GM12878 (cell line): ENCODE results near the gene ATG9A. TPM values are rescaled to one million over a fixed set of nuclear protein-coding genes. Genes with fewer than 3 reads are reported as not detected.
A peak's percentile ranks its signal among the peaks of the same experiment; 100 is the strongest.

Experiments used
- CREB1 ChIP-seq: IDR thresholded peaks from 2 replicates; pipeline ENCODE4 v1.6.1; 2012; ENCODE audit warnings: low read depth, mild to moderate bottlenecking, inconsistent platforms
- E2F8 ChIP-seq: fragments of 450-650 bp; IDR thresholded peaks from 2 replicates; pipeline ENCODE4 v1.6.1; 2018; ENCODE audit warnings: mild to moderate bottlenecking, low read depth, moderate library complexity; ENCODE audit not compliant: partially characterized antibody
- KDM1A ChIP-seq: fragments of 200-600 bp; sonication (generic); IDR thresholded peaks from 2 replicates; pipeline ENCODE4 v1.6.1; 2016; ENCODE audit warnings: borderline replicate concordance
- MEF2A ChIP-seq: IDR thresholded peaks from 2 replicates; pipeline ENCODE4 v1.6.1; 2011; ENCODE audit warnings: low read depth, mild to moderate bottlenecking, low read length, moderate library complexity; ENCODE audit not compliant: insufficient read depth
- POU2F2 ChIP-seq: IDR thresholded peaks from 3 replicates; pipeline ENCODE4 v1.6.1; 2011; ENCODE audit warnings: low read depth, mild to moderate bottlenecking, low read length, borderline replicate concordance
- RAD51 ChIP-seq: fragments of 450-650 bp; IDR thresholded peaks from 2 replicates; pipeline ENCODE4 v1.6.1; 2016; ENCODE audit warnings: moderate library complexity, mild to moderate bottlenecking, inconsistent platforms
- SIN3A ChIP-seq: IDR thresholded peaks from 2 replicates; pipeline ENCODE4 v1.6.1; 2012; ENCODE audit warnings: low read depth, low read length, improper control_type of control experiment
- SMARCA5 ChIP-seq: fragments of 450-650 bp; IDR thresholded peaks from 2 replicates; pipeline ENCODE4 v1.6.1; 2017; ENCODE audit warnings: mild to moderate bottlenecking
- polyA plus RNA-seq, 11 experiments: library from polyadenylated mRNA; depleted of rRNA in 4 of 11; unstranded in 6 of 11; stranded (reverse) in 5 of 11; fragments of >200 nt; fragmentation: Nextera tagmentation in 4 of 11; fragmentation: Illumina TruSeq in 1 of 11; extraction: Ambion mirVana in 4 of 11; extraction: Trizol in 1 of 11; gene quantifications; 1 replicate in 1 of 11; 2 replicates in 10 of 11; pipeline versions ENCODE4 v1.2.1 to v1.2.3, GENCODE V29; 2011 to 2016; ENCODE audit warnings: inconsistent platforms in 2 of 11, missing spikeins in 2 of 11, low read depth in 1 of 11
- total RNA-seq, 4 experiments: library from RNA; depleted of rRNA in 3 of 4; stranded (reverse); fragments of >200 nt in 3 of 4; fragmentation: Illumina TruSeq in 1 of 4; extraction: Trizol in 1 of 4; gene quantifications; 2 replicates each; pipeline versions ENCODE4 v1.2.1 to v1.2.3, GENCODE V29; 2013 to 2021

ATG9A gene
- total and polyA plus RNA-seq, 10 of the 15 experiments (the other 5 are each of a cell fraction or from before 2014, with no cell fraction given), result 0.16 to 37.5 (median 14.6) TPM; not detected in 1

- TF ChIP-seq E2F8, result peak; percentile 27
- no peak for TF ChIP-seq SIN3A
- TF ChIP-seq CREB1, result no peak
- peak; percentile 35; the same call in 1 of the 3 replicates for TF ChIP-seq POU2F2
- TF ChIP-seq SMARCA5, result peak; percentile 90; the same call in 1 of the 2 replicates
- no peak for TF ChIP-seq MEF2A
- TF ChIP-seq KDM1A, result no peak
- TF ChIP-seq RAD51, result no peak
Observed at GRCh38 chr2:219277703-219278654, 48.5 kb upstream of the ATG9A start (continued).
